ENCODE data around the gene IZUMO1.

IZUMO1 gene

GRCh38 chr19:48757089-48757675 is 10.5 kb upstream of the IZUMO1 start:
- DNase-seq (ENCODE audit: low spot score) = no peak

GRCh38 chr19:48756686-48757085 is 10.0 kb upstream of the IZUMO1 start:
- no peak for DNase-seq (ENCODE audit: low spot score)

GRCh38 chr19:48756212-48756611 is 9.5 kb upstream of the IZUMO1 start:
- no peak for DNase-seq (ENCODE audit: low spot score)

GRCh38 chr19:48755787-48756186 is 9.1 kb upstream of the IZUMO1 start:
- no peak for DNase-seq (ENCODE audit: low spot score)

- no peak for DNase-seq (ENCODE audit: low spot score)
These were observed 8.5 kb upstream of the IZUMO1 start, which contains the start of gene FGF21 for GRCh38 chr19:48755084-48755641. FGF21 (plus strand) TSS chr19:48755524; CDS start chr19:48756237, 713 bp downstream.

- peak; percentile 82 for DNase-seq (ENCODE audit: low spot score)
These were observed 6.0 kb upstream of the IZUMO1 start, which contains the start of gene FUT1 for GRCh38 chr19:48752496-48753365. FUT1 (minus strand) TSS chr19:48752641; CDS start chr19:48751281, 1,360 bp downstream.

GRCh38 chr19:48751845-48752495 is 5.3 kb upstream of the IZUMO1 start:
- DNase-seq (ENCODE audit: low spot score) = no peak

- no peak for DNase-seq (ENCODE audit: low spot score)
These were observed 4.2 kb upstream of the IZUMO1 start for GRCh38 chr19:48750771-48751504.

GRCh38 chr19:48750351-48750750 is 3.6 kb upstream of the IZUMO1 start:
- DNase-seq (ENCODE audit: low spot score) = no peak

GRCh38 chr19:48749571-48750198 is 3.0 kb upstream of the IZUMO1 start:
- no peak for DNase-seq (ENCODE audit: low spot score)

- DNase-seq (ENCODE audit: low spot score) = no peak
These were observed 599 bp downstream of the IZUMO1 start for GRCh38 chr19:48746110-48746509.

- DNase-seq (ENCODE audit: low spot score) = peak; percentile 64
These were observed 1.3 kb downstream of the IZUMO1 start for GRCh38 chr19:48745208-48745995.

GRCh38 chr19:48742096-48742495 is 4.6 kb downstream of the IZUMO1 start:
- DNase-seq (ENCODE audit: low spot score) = no peak

- DNase-seq (ENCODE audit: low spot score) = peak; percentile 83
These were observed 5.3 kb downstream of the IZUMO1 start for GRCh38 chr19:48741129-48741999.

GRCh38 chr19:48740164-48740972 is 6.3 kb downstream of the IZUMO1 start, which contains the start of gene RASIP1:
RASIP1 (minus strand) TSS chr19:48740610; CDS start chr19:48740282, 328 bp downstream.
- DNase-seq (ENCODE audit: low spot score) = peak; percentile 59

GRCh38 chr19:48739404-48740163 is 7.1 kb downstream of the IZUMO1 start:
- DNase-seq (ENCODE audit: low spot score) = peak; percentile 54

GRCh38 chr19:48738557-48739403 is 7.9 kb downstream of the IZUMO1 start:
- DNase-seq (ENCODE audit: low spot score) = peak; percentile 100

Measured in ecto neural progenitor cell (in vitro differentiated cells).